Activated CD8-positive, alpha-beta memory T cell treated with anti-CD3 and anti-CD28 coated beads, Interleukin-2, amount 10 ng/mL, durations not matched to agents 7 days and 5 days (primary cell): ENCODE data around the gene MAB21L4. TPM values are rescaled to one million over a fixed set of nuclear protein-coding genes. Genes with fewer than 3 reads are reported as not detected.

ENCODE experiments used
- ATAC-seq: fragments of 150-1000 bp; cut with Tn5 transposase; one replicate; pipeline ENCODE4 v1.10.0; 2021; ENCODE audit warnings: moderate library complexity
- CTCF ChIA-PET: fragments of 350-600 bp; sonication (Branson Sonifier 250); formaldehyde crosslinking; loops from one replicate; lab custom pipeline; 2021; ENCODE audit warnings: antibody characterized with exemption; lab: Charles Lee
- DNase-seq: peaks from one replicate; pipeline ENCODE4 v3.0.0-alpha.2; 2020
- H3K27ac Mint-ChIP-seq: one replicate; pipeline ENCODE4 v1.8.0; 2021; ENCODE audit warnings: mild to moderate bottlenecking, mixed read lengths
- H3K27me3 Mint-ChIP-seq: one replicate; pipeline ENCODE4 v1.8.0; 2021; ENCODE audit warnings: mixed read lengths
- H3K36me3 Mint-ChIP-seq: one replicate; pipeline ENCODE4 v1.8.0; 2021; ENCODE audit warnings: mild to moderate bottlenecking, mixed read lengths
- H3K4me1 Mint-ChIP-seq: one replicate; pipeline ENCODE4 v1.8.0; 2021; ENCODE audit warnings: mixed read lengths
- H3K4me3 Mint-ChIP-seq: one replicate; pipeline ENCODE4 v1.8.0; 2021; ENCODE audit warnings: mild to moderate bottlenecking, moderate library complexity, mixed read lengths
- H3K9me3 Mint-ChIP-seq: one replicate; pipeline ENCODE4 v1.8.0; 2022; ENCODE audit warnings: low read depth, mixed read lengths
- total RNA-seq, 2 experiments: library from RNA; stranded (reverse); gene quantifications; one replicate each; pipeline ENCODE4 v1.2.3, GENCODE V29; 2021

MAB21L4 gene
- not detected for total RNA-seq

DNA sequence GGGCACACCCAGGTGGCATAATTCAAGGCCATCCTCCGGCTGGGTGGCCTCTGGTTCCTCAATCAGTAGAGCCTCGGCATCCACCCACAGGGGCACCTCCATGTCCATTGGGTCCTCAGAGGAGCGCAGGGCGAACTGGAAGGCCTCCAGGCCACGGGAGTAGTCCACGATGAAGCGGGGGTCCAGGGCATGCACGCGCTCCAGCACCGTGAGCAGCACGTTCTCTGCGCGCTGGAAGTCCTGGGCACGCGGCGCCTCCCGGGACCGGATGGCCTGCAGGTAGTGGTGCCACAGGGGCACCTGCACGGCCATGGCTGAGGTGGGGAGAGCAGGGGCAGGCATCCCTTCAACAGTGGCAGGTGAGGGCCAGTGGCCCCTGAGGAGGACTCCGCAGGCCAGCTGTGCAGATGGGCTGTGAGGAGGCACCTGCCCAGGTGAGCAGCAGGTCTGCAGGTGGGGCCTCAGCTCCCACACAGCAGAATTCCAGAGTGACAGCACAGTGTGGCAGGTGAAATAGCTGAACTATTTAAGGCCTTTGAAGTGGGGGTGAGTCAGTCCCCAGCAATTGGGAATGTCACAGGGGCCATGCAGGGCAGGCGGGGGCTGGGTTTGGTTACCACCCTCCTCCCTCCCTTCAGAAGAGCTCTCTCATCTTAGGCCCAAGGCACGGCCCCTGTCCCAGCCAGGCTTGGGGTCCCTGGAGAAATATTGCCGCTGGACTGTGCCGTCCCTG is at the start of gene MAB21L4:
Gene MAB21L4, minus strand, starts transcription at position 501 of the 733 bp plus-strand sequence. Its CDS starts 159 bp downstream, at position 342.
- no peak within 1 kb of the TSS for H3K4me3 Mint-ChIP-seq
- H3K4me1 Mint-ChIP-seq = no peaks in the 10 kb centered on the region
- no peaks in the 10 kb centered on the region for H3K9me3 Mint-ChIP-seq
- no peak within 1 kb of the TSS for H3K27ac Mint-ChIP-seq
- DNase-seq (no peak), ATAC-seq (no peak)
- no peaks in the 10 kb centered on the region for H3K27me3 Mint-ChIP-seq
- CTCF ChIA-PET = no interaction called here
- H3K36me3 Mint-ChIP-seq = no peaks in the 10 kb centered on the region

- H3K27me3 Mint-ChIP-seq = peaks cover 27% of the 10 kb centered on the region
- DNase-seq (no peak), ATAC-seq (no peak)
- H3K27ac Mint-ChIP-seq = no peak overlapping the region
- no peaks in the 10 kb centered on the region for H3K36me3 Mint-ChIP-seq
- no peaks in the 10 kb centered on the region for H3K9me3 Mint-ChIP-seq
- CTCF ChIA-PET = no interaction called here
- H3K4me1 Mint-ChIP-seq = no peaks in the 10 kb centered on the region
- no peak overlapping the region for H3K4me3 Mint-ChIP-seq
Observed at GRCh38 chr2:240936106-240936505, 40.1 kb upstream of the MAB21L4 start.

- DNase-seq = no peak
- H3K36me3 Mint-ChIP-seq = no peaks in the 10 kb centered on the region
- ATAC-seq = no peak
- CTCF ChIA-PET = no interaction called here
- no peaks in the 10 kb centered on the region for H3K9me3 Mint-ChIP-seq
- H3K4me1 Mint-ChIP-seq = no peaks in the 10 kb centered on the region
- peaks cover 19% of the 10 kb centered on the region for H3K27me3 Mint-ChIP-seq
- H3K27ac Mint-ChIP-seq = no peak overlapping the region
- no peak overlapping the region for H3K4me3 Mint-ChIP-seq
Observed at GRCh38 chr2:240935103-240935876, 39.3 kb upstream of the MAB21L4 start.

DNA sequence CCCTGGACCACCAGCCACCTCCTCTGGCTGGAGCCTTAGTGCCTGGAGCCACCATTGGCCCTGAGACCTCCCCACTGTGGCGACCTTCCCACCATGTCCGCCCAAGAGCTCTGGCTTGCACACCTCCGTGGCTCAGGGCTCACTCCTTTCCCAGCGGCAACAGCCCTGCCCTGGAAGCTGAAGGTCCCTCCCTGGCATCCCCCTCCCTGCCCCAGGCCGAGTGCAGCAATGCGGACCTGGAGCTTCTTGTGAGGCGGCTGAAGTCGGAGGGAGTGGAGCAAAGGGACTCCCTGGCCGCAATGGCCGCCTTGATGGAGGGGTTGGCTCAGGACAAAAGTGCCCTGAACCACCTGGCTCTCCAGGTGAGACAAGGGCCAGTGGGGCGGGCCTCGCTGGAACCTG is 38.7 kb upstream of the MAB21L4 start:
- ATAC-seq (no peak), DNase-seq (no peak)
- CTCF ChIA-PET = no interaction called here
- Mint-ChIP-seq H3K9me3 (no peaks in the 10 kb centered on the region), H3K4me3 (no peak overlapping the region), H3K36me3 (no peaks in the 10 kb centered on the region), H3K27ac (no peak overlapping the region), H3K27me3 (peaks cover 15% of the 10 kb centered on the region), H3K4me1 (no peaks in the 10 kb centered on the region)

DNA sequence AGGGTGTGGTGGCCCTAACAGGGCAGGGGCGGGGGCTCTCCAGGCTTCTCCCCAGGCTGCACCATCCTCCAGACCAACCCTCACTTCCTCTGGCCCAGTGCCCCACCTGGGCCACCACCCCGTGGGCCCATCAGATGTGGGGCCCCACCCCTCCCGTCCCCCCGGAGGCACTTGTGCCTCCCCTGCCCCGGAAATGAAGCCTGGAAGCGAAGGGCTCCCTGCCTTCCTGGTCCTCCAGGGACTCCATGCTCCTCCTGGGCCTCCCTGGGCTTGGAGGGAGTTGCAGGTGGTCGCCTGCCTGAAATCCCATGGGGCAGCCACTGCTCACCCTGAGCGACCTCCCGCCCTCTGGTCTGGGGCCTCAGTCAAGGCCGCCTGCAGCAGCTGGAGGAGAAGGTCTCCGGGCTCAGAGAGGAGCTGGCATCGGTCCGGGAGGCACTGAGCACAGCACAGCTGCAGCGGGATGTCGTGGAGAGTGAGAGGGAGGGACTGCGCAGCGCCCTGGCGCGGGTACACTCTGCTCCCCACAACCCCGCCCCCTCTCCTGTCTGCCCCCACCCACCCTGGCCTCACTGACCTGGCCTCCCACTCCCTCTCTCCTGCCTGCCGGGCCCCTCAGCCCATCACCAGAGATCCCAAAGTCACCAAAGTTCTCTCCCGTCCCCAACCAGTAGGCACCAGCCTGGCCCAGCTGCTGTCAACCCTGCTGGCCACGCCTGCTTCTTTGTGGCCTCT is 38.2 kb upstream of the MAB21L4 start:
- ATAC-seq (no peak), DNase-seq (no peak)
- no peak overlapping the region for H3K4me3 Mint-ChIP-seq
- CTCF ChIA-PET = no interaction called here
- H3K27me3 Mint-ChIP-seq = peaks cover 13% of the 10 kb centered on the region
- no peaks in the 10 kb centered on the region for H3K36me3 Mint-ChIP-seq
- H3K27ac Mint-ChIP-seq = no peak overlapping the region
- no peaks in the 10 kb centered on the region for H3K4me1 Mint-ChIP-seq
- H3K9me3 Mint-ChIP-seq = no peaks in the 10 kb centered on the region

- DNase-seq (no peak), ATAC-seq (no peak)
- CTCF ChIA-PET = no interaction called here
- Mint-ChIP-seq H3K4me1 (no peaks in the 10 kb centered on the region), H3K27me3 (peaks cover 8% of the 10 kb centered on the region), H3K27ac (no peak overlapping the region), H3K9me3 (no peaks in the 10 kb centered on the region), H3K4me3 (no peak overlapping the region), H3K36me3 (no peaks in the 10 kb centered on the region)
Observed at GRCh38 chr2:240933048-240933965, 37.4 kb upstream of the MAB21L4 start.

DNA sequence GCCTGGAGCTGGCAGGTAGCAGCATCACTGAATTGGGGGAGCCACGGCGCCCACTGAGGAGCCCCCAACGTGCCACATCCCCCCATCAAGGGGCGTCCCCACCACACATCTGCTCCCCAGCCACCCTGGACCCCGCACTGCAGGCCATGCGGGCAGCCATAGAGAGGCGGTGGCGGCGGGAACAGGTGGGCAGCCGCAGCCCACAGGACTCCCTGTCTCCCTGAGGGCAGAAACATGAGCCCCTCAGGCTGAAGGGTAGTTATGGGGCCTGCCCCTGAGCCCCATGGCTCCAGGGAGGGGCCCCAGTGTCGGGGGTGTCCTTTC is 36.7 kb upstream of the MAB21L4 start:
- Mint-ChIP-seq H3K4me1 (no peaks in the 10 kb centered on the region), H3K27me3 (peaks cover 2% of the 10 kb centered on the region), H3K9me3 (no peaks in the 10 kb centered on the region), H3K36me3 (no peaks in the 10 kb centered on the region), H3K27ac (no peak overlapping the region), H3K4me3 (no peak overlapping the region)
- DNase-seq = no peak
- ATAC-seq = no peak
- CTCF ChIA-PET = no interaction called here

DNA sequence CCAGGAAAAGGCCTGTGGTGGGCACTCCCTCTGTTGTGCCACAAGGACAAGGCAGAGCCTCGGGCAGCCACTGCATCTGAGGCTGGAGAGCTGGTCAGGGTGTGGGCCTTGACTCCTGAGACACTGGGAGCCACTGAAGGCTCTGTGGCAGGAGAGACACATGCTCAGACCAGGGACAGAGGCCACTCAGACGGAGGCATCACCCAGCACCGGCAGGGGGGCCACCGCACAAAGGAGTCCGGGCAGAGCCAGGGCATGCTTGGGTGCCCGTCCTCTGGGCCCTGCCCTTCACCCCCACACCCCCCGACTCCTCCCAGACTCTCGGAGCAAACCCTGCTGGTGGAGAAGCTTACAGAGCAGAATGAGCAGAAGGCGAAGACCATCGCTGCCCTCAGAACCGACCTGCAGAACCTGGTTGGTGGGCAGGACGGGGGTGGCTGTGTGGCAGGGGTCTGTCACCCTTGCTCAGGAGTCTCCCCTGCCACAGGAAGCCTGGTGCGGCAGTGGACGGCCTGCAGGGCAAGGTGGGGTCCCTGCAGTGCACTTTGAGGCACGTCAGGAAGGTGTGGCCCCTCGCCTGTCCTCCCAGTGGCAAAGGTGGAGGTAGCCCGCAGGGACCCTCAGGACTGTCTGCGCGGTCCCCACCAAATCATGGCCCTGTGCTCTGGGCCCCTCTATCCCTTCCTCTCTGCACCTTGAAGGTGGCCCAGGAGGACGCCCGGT is 36.2 kb upstream of the MAB21L4 start:
- no peak for DNase-seq
- Mint-ChIP-seq H3K4me3 (no peak overlapping the region), H3K27me3 (no peaks in the 10 kb centered on the region), H3K27ac (no peak overlapping the region), H3K4me1 (no peaks in the 10 kb centered on the region), H3K36me3 (no peaks in the 10 kb centered on the region), H3K9me3 (no peaks in the 10 kb centered on the region)
- CTCF ChIA-PET = no interaction called here
- no peak for ATAC-seq

DNA sequence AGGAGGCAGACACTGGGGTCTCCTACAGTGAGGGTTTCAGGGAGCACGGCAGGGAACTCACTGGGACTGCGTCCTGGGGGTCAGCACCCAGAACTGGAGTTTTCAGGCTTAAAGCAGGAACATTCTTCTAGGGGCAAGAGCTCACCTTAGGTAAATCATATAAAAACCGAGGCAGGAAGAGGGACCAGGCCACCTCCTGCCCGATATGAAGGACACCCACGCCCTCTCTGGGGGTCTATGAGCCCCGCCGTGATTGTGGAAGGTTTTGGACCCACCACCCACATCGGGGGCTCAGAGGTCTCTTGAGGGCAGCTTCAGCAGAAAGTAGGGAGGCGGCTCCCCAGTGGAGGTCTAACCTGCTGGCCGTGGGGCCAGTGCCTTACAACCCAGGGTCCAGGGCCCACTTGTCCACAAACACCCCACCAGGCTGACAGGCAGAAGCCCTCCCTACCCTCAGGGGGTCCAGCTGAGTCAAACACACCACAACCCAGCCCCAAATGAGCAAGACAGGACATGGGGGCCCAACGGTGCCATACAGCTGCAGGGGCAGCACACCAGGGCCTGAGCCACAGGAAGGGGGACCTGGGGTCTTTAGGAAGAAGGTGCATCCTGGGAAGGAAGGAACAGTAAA is 35.5 kb upstream of the MAB21L4 start:
- no peak for ATAC-seq
- Mint-ChIP-seq H3K4me1 (no peaks in the 10 kb centered on the region), H3K27ac (no peak overlapping the region), H3K36me3 (no peaks in the 10 kb centered on the region), H3K4me3 (no peak overlapping the region), H3K9me3 (no peaks in the 10 kb centered on the region), H3K27me3 (no peaks in the 10 kb centered on the region)
- DNase-seq = no peak
- CTCF ChIA-PET = no interaction called here

DNA sequence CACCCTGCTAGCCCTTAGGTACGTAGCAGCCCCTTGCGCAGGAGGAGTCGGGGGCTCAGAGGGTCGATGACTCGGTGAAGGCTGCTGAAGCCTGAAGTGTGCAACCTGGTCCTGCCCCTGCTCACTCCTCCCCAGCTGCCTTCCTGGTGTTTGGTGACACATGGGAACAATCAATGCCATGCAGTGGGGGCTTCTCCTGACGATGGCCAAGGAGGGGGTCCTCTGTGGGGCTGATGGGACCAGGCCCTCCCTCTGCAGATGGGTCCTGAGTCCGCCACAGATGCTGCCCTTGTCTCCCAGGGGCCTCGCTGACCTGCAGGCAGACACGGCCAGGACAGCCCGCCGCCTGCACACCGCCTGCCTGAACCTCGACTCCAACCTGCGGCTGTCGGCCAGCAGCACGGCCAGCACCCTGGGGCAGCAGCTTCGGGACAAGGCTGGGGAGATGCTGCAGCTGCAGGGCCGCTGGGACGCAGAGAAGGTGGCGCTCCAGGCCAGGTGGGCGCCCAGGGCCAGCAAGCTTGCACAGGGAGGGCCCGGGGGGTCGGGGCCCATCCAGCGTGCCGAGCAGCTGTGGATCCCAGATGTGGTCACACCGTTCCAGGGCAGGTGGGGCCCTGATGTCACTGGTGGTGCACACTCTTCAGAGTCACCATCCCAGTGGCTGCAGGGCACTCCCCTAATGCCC is 34.8 kb upstream of the MAB21L4 start:
- Mint-ChIP-seq H3K4me1 (no peaks in the 10 kb centered on the region), H3K36me3 (no peaks in the 10 kb centered on the region), H3K27me3 (no peaks in the 10 kb centered on the region), H3K4me3 (no peak overlapping the region), H3K9me3 (no peaks in the 10 kb centered on the region), H3K27ac (no peak overlapping the region)
- DNase-seq (no peak), ATAC-seq (no peak)
- CTCF ChIA-PET = no interaction called here

- Mint-ChIP-seq H3K4me1 (no peaks in the 10 kb centered on the region), H3K36me3 (no peaks in the 10 kb centered on the region), H3K9me3 (no peaks in the 10 kb centered on the region), H3K4me3 (no peak overlapping the region), H3K27me3 (no peaks in the 10 kb centered on the region), H3K27ac (no peak overlapping the region)
- CTCF ChIA-PET = no interaction called here
- ATAC-seq = no peak
- no peak for DNase-seq
Observed at GRCh38 chr2:240930096-240930630, 34.2 kb upstream of the MAB21L4 start.
